HEK293 (cell line): ENCODE measurements around the gene PACS1.

Experiments used
- ZNF544 ChIP-seq: fragments of 450-650 bp; formaldehyde crosslinking; IDR thresholded peaks from 2 replicates; pipeline ENCODE4 v1.5.0; 2017; ENCODE audit warnings: missing biosample characterization, missing genetic modification characterization
- TF ChIP-seq, protein P1 (sequence below): fragments of 450-650 bp; formaldehyde crosslinking; IDR thresholded peaks from 2 replicates; pipeline ENCODE4 v1.5.1; 2016; ENCODE audit warnings: missing biosample characterization, missing genetic modification characterization
- TF ChIP-seq, protein P2 (sequence below): fragments of 450-650 bp; formaldehyde crosslinking; IDR thresholded peaks from 2 replicates; pipeline ENCODE4 v1.5.1; 2016; ENCODE audit warnings: missing biosample characterization, missing genetic modification characterization, low read depth
- TF ChIP-seq, protein P3 (sequence below): fragments of 450-650 bp; formaldehyde crosslinking; IDR thresholded peaks from 2 replicates; pipeline ENCODE4 v1.5.1; 2016; ENCODE audit warnings: missing biosample characterization, missing genetic modification characterization

DNA sequence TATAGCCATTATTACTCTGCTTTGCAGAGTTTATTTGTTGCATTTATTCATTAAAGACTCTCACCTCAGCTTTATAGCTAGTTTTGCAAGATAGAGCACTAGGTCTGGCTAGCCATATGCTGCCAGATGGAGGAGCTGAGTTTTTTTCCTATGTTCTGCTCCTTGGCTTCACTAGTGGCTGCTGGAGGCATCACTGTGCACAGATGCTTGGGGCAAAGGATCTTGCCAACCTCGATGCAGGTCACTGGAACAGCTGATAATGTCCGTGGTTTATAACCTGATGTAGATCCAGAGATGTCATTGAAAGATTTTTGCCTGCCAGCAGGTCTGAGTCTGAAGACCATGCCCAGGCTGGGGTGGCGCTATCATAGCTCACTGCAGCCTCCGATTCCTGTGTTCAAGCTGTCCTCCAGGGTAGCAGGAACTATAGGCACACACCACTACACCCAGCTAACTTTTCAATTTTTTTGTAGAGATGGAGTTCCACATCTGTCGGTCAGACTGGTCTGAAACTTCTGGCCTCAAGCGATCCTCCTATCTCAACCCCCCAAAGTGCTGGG lies 63.2 kb downstream of the PACS1 start:
- TF ChIP-seq, protein P1, sequence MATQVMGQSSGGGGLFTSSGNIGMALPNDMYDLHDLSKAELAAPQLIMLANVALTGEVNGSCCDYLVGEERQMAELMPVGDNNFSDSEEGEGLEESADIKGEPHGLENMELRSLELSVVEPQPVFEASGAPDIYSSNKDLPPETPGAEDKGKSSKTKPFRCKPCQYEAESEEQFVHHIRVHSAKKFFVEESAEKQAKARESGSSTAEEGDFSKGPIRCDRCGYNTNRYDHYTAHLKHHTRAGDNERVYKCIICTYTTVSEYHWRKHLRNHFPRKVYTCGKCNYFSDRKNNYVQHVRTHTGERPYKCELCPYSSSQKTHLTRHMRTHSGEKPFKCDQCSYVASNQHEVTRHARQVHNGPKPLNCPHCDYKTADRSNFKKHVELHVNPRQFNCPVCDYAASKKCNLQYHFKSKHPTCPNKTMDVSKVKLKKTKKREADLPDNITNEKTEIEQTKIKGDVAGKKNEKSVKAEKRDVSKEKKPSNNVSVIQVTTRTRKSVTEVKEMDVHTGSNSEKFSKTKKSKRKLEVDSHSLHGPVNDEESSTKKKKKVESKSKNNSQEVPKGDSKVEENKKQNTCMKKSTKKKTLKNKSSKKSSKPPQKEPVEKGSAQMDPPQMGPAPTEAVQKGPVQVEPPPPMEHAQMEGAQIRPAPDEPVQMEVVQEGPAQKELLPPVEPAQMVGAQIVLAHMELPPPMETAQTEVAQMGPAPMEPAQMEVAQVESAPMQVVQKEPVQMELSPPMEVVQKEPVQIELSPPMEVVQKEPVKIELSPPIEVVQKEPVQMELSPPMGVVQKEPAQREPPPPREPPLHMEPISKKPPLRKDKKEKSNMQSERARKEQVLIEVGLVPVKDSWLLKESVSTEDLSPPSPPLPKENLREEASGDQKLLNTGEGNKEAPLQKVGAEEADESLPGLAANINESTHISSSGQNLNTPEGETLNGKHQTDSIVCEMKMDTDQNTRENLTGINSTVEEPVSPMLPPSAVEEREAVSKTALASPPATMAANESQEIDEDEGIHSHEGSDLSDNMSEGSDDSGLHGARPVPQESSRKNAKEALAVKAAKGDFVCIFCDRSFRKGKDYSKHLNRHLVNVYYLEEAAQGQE (tag by site-specific recombination) = no peak
- TF ChIP-seq, protein P2, sequence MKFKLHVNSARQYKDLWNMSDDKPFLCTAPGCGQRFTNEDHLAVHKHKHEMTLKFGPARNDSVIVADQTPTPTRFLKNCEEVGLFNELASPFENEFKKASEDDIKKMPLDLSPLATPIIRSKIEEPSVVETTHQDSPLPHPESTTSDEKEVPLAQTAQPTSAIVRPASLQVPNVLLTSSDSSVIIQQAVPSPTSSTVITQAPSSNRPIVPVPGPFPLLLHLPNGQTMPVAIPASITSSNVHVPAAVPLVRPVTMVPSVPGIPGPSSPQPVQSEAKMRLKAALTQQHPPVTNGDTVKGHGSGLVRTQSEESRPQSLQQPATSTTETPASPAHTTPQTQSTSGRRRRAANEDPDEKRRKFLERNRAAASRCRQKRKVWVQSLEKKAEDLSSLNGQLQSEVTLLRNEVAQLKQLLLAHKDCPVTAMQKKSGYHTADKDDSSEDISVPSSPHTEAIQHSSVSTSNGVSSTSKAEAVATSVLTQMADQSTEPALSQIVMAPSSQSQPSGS = no peak
- no peak for TF ChIP-seq ZNF544 (tag by site-specific recombination)
- TF ChIP-seq, protein P3, sequence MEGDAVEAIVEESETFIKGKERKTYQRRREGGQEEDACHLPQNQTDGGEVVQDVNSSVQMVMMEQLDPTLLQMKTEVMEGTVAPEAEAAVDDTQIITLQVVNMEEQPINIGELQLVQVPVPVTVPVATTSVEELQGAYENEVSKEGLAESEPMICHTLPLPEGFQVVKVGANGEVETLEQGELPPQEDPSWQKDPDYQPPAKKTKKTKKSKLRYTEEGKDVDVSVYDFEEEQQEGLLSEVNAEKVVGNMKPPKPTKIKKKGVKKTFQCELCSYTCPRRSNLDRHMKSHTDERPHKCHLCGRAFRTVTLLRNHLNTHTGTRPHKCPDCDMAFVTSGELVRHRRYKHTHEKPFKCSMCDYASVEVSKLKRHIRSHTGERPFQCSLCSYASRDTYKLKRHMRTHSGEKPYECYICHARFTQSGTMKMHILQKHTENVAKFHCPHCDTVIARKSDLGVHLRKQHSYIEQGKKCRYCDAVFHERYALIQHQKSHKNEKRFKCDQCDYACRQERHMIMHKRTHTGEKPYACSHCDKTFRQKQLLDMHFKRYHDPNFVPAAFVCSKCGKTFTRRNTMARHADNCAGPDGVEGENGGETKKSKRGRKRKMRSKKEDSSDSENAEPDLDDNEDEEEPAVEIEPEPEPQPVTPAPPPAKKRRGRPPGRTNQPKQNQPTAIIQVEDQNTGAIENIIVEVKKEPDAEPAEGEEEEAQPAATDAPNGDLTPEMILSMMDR (tag by site-specific recombination) = no peak
